PC-3 (cell line): ENCODE results near the gene DNM1. TPM values are rescaled to one million over a fixed set of nuclear protein-coding genes. Genes with fewer than 3 reads are reported as not detected.

ENCODE experiments used
- ATAC-seq: fragments of 200-7000 bp; cut with Tn5 transposase; 2 replicates; pipeline ENCODE4 v1.9.1; 2020; ENCODE audit warnings: mild to moderate bottlenecking, moderate library complexity
- BruUV-seq: library from RNA; stranded (reverse); fragments of 400-500 nt; replicated peaks from 2 replicates; lab custom pipeline; 2021; lab: Mats Ljungman, UMichigan
- CTCF ChIA-PET: fragments of 300-600 bp; sonication (Branson Sonifier 250); formaldehyde crosslinking; loops from one replicate; lab custom pipeline; 2022; ENCODE audit warnings: antibody characterized with exemption; lab: Charles Lee
- POLR2A ChIA-PET: fragments of 300-600 bp; sonication (Branson Sonifier 250); formaldehyde crosslinking; loops from one replicate; lab custom pipeline; 2022; ENCODE audit warnings: antibody characterized with exemption; ENCODE audit not compliant: unreplicated experiment; lab: Charles Lee
- DNase-seq: peaks from one replicate; pipeline ENCODE4 v3.0.0-alpha.2; 2015
- H2AFZ ChIP-seq: fragments of 300-600 bp; sonication (generic); 2 replicates; pipeline ENCODE4 v1.6.0; 2016; ENCODE audit warnings: antibody characterized with exemption, low read length
- H3F3A ChIP-seq: fragments of 300-600 bp; sonication (generic); one replicate; pipeline ENCODE4 v1.6.0; 2017; ENCODE audit warnings: antibody characterized with exemption, low read length, control low read depth, mild to moderate bottlenecking; ENCODE audit not compliant: unreplicated experiment
- H3K27ac ChIP-seq: fragments of 300-600 bp; sonication (generic); 2 replicates; pipeline ENCODE4 v1.5.1; 2016; ENCODE audit warnings: mild to moderate bottlenecking, low read length
- H3K27me3 ChIP-seq: fragments of 300-600 bp; sonication (generic); 2 replicates; pipeline ENCODE4 v1.6.1; 2016; ENCODE audit warnings: low read length, mixed read lengths
- H3K36me3 ChIP-seq: fragments of 300-600 bp; sonication (generic); 2 replicates; pipeline ENCODE4 v1.6.1; 2016; ENCODE audit warnings: low read depth, mixed run types, low read length, mixed read lengths
- H3K4me1 ChIP-seq: fragments of 300-600 bp; sonication (generic); 2 replicates; pipeline ENCODE4 v1.5.1; 2016; ENCODE audit warnings: low read length; ENCODE audit not compliant: insufficient read depth
- H3K4me2 ChIP-seq: fragments of 300-600 bp; sonication (generic); 2 replicates; pipeline ENCODE4 v1.6.0; 2016; ENCODE audit warnings: low read length
- H3K4me3 ChIP-seq: fragments of 300-600 bp; sonication (generic); 2 replicates; pipeline ENCODE4 v1.5.1; 2016; ENCODE audit warnings: mild to moderate bottlenecking, low read length, mixed read lengths
- H3K79me2 ChIP-seq: fragments of 300-600 bp; sonication (generic); 2 replicates; pipeline ENCODE4 v1.6.1; 2017; ENCODE audit warnings: low read length, mixed read lengths
- H3K9ac ChIP-seq: fragments of 300-600 bp; sonication (generic); 2 replicates; pipeline ENCODE4 v1.6.0; 2016; ENCODE audit warnings: mild to moderate bottlenecking, low read length
- H3K9me2 ChIP-seq: fragments of 300-600 bp; sonication (generic); replicated peaks from 2 replicates; pipeline ENCODE4 v1.6.1; 2016; ENCODE audit warnings: mixed run types, low read length, mixed read lengths
- H3K9me3 ChIP-seq: fragments of 300-600 bp; sonication (generic); 2 replicates; pipeline ENCODE4 v1.6.1; 2016; ENCODE audit warnings: low read length, mixed read lengths
- H4K20me1 ChIP-seq: fragments of 300-600 bp; sonication (generic); 2 replicates; pipeline ENCODE4 v1.6.1; 2016; ENCODE audit warnings: low read length, mixed read lengths
- CTCF ChIP-seq: fragments of 300-600 bp; sonication (generic); conservative IDR thresholded peaks from 2 replicates; pipeline ENCODE4 v1.5.1; 2017; ENCODE audit warnings: antibody characterized with exemption, low read depth, mild to moderate bottlenecking, low read length
- EZH2 ChIP-seq: fragments of 300-600 bp; sonication (generic); IDR thresholded peaks from one replicate; pipeline ENCODE4 v1.6.1; 2017; ENCODE audit warnings: antibody characterized with exemption, mild to moderate bottlenecking, low read length; ENCODE audit not compliant: unreplicated experiment
- EZH2phosphoT487 ChIP-seq: fragments of 300-600 bp; sonication (generic); IDR thresholded peaks from 2 replicates; pipeline ENCODE4 v1.6.1; 2018; ENCODE audit warnings: mild to moderate bottlenecking, antibody characterized with exemption, low read length, borderline replicate concordance
- intact Hi-C: fragments of 100-400 bp; cut with micrococcal nuclease; formaldehyde crosslinking; loops from 2 replicates; pipeline ENCODE4 v1.9.0; 2023
- total RNA-seq: library from RNA; depleted of rRNA; stranded (reverse); fragments of >200 nt; gene quantifications from 2 replicates; pipeline ENCODE4 v1.2.3, GENCODE V29; 2014

DNM1 gene
- total RNA-seq, 1 experiment from 2014 or later, result 24.1 TPM

- H3K9ac ChIP-seq, result peak overlapping the region; percentile 64
- no peaks in the 10 kb centered on the region for H3F3A ChIP-seq
- peak overlapping the region; percentile 96 for H3K4me2 ChIP-seq
- TF ChIP-seq EZH2phosphoT487, result no peak
- TF ChIP-seq EZH2, result no peak
- TF ChIP-seq CTCF, result no peak
- H4K20me1 ChIP-seq, result no peaks in the 10 kb centered on the region
- BruUV-seq, result no TSS peak
- H3K36me3 ChIP-seq, result no peaks in the 10 kb centered on the region
- ATAC-seq (peak; percentile 62), DNase-seq (peak; percentile 28)
- H3K27me3 ChIP-seq, result no peaks in the 10 kb centered on the region
- H3K9me2 ChIP-seq, result no peaks in the 10 kb centered on the region
- POLR2A ChIA-PET, result no interaction called here
- H3K4me3 ChIP-seq, result peak overlapping the region; percentile 81
- no peak overlapping the region for H3K27ac ChIP-seq
- intact Hi-C loops, result loop anchor here (5.0 to 10.0 kb wide), 2 partner anchors 51 to 73 kb away; partner anchors contain the start of genes GOLGA2 and SWI5
- H2AFZ ChIP-seq, result peak overlapping the region; percentile 84
- H3K79me2 ChIP-seq, result peaks cover 12% of the 10 kb centered on the region; the same call in 1 of the 2 replicates
- CTCF ChIA-PET, result no interaction called here
- no peaks in the 10 kb centered on the region for H3K9me3 ChIP-seq
- peaks cover 5% of the 10 kb centered on the region; the same call in 1 of the 2 replicates for H3K4me1 ChIP-seq
These were observed 750 bp downstream of the DNM1 start for GRCh38 chr9:128203707-128204551.

GRCh38 chr9:128204858-128205257 is 1.7 kb downstream of the DNM1 start:
- intact Hi-C loops, result loop anchor here (5.0 to 10.0 kb wide), 2 partner anchors 50 to 72 kb away; partner anchors contain the start of genes GOLGA2 and SWI5
- ChIA-PET CTCF (no interaction called here), POLR2A (no interaction called here)
- no peak for TF ChIP-seq CTCF
- no peak for TF ChIP-seq EZH2
- TF ChIP-seq EZH2phosphoT487, result no peak
- Histone ChIP-seq H4K20me1 (no peaks in the 10 kb centered on the region), H3K36me3 (no peaks in the 10 kb centered on the region), H3K4me2 (peak overlapping the region; percentile 96), H3K27ac (no peak overlapping the region), H2AFZ (no peak overlapping the region), H3K27me3 (no peaks in the 10 kb centered on the region), H3K9me2 (no peaks in the 10 kb centered on the region), H3K9me3 (no peaks in the 10 kb centered on the region), H3K79me2 (peaks cover 12% of the 10 kb centered on the region; the same call in 1 of the 2 replicates), H3K4me1 (peaks cover 5% of the 10 kb centered on the region; the same call in 1 of the 2 replicates), H3K4me3 (peak overlapping the region; percentile 81; the same call in 1 of the 2 replicates), H3K9ac (no peak overlapping the region), H3F3A (no peaks in the 10 kb centered on the region)
- no peak for ATAC-seq
- no peak for DNase-seq
- BruUV-seq, result no TSS peak
